HCT116 (cell line): ENCODE measurements around the gene PGD. TPM values are rescaled to one million over a fixed set of nuclear protein-coding genes. Genes with fewer than 3 reads are reported as not detected.

Source experiments
- ATAC-seq: fragments of 200-7000 bp; cut with Tn5 transposase; 2 replicates; pipeline ENCODE4 v1.9.1; 2020; ENCODE audit warnings: mild to moderate bottlenecking, moderate library complexity
- BruUV-seq: library from RNA; stranded (reverse); fragments of 400-500 nt; replicated peaks from 2 replicates; lab custom pipeline; 2021; lab: Mats Ljungman, UMichigan
- CTCF ChIA-PET: fragments of 300-600 bp; sonication (Branson Sonifier 250); formaldehyde crosslinking; loops from one replicate; lab custom pipeline; 2021; ENCODE audit warnings: antibody characterized with exemption; lab: Charles Lee
- POLR2A ChIA-PET: fragments of 300-600, 350-600 bp; sonication (Branson Sonifier 250); formaldehyde crosslinking; loops from one replicate; lab custom pipeline; 2021; ENCODE audit warnings: antibody characterized with exemption; lab: Charles Lee
- RAD21 ChIA-PET, 2 experiments: fragments of 300-600 bp; sonication (Branson Sonifier 250); formaldehyde crosslinking; loops; one replicate each; lab custom pipeline; 2023; ENCODE audit warnings: low total read pairs in 2 of 2; ENCODE audit not compliant: uncharacterized antibody in 2 of 2, unreplicated experiment in 2 of 2, low non-redundant PET in 1 of 2; lab: Charles Lee
- DNase-seq: peaks from one replicate; pipeline ENCODE4 v3.0.0-alpha.2; 2010; ENCODE audit warnings: low read depth, low spot score
- H2AFZ ChIP-seq: fragments of 200-600 bp; shearing (Covaris generic), sonication (generic); 2 replicates; pipeline ENCODE4 v1.6.1; 2017; ENCODE audit warnings: low read depth, mixed run types, mixed read lengths, antibody characterized with exemption, low read length; ENCODE audit not compliant: poor library complexity, severe bottlenecking
- H3K27ac ChIP-seq: 2 replicates; pipeline ENCODE4 v1.5.1; 2012; ENCODE audit warnings: low read depth, low read length
- H3K27me3 ChIP-seq: fragments of 200-600 bp; sonication (generic); 2 replicates; pipeline ENCODE4 v1.6.1; 2016; ENCODE audit warnings: mixed run types, low read length, mixed read lengths; ENCODE audit not compliant: insufficient read depth
- H3K36me3 ChIP-seq, 2 experiments: fragments of 200-500 bp in 1 of 2; fragments of 200-600 bp in 1 of 2; sonication (Bioruptor generic) in 1 of 2; sonication (generic) in 1 of 2; 2 replicates each; pipeline versions ENCODE4 v1.5.1 to v1.6.1; 2014 to 2016; ENCODE audit warnings: low read length in 2 of 2, inconsistent platforms in 1 of 2, mixed read lengths in 1 of 2, mixed run types in 1 of 2; ENCODE audit not compliant: insufficient read depth in 2 of 2, control insufficient read depth in 1 of 2
- H3K4me1 ChIP-seq, 2 experiments: fragments of 200-600 bp in 1 of 2; sonication (generic) in 1 of 2; 2 replicates each; pipeline versions ENCODE4 v1.5.1 to v1.6.1; 2012 to 2017; ENCODE audit warnings: low read length in 2 of 2, inconsistent platforms in 1 of 2, mild to moderate bottlenecking in 1 of 2, mixed read lengths in 1 of 2, mixed run types in 1 of 2, moderate library complexity in 1 of 2; ENCODE audit not compliant: insufficient read depth in 2 of 2, control insufficient read depth in 1 of 2
- H3K4me2 ChIP-seq: fragments of 200-600 bp; sonication (generic); 2 replicates; pipeline ENCODE4 v1.6.1; 2017; ENCODE audit warnings: mixed run types, low read length, mixed read lengths
- H3K4me3 ChIP-seq, 2 experiments: fragments of 200-600 bp in 1 of 2; sonication (generic) in 1 of 2; replicated peaks in 1 of 2; 2 replicates each; pipeline ENCODE4 v1.5.1; 2011 to 2016; ENCODE audit warnings: low read length in 2 of 2, control low read depth in 1 of 2, low read depth in 1 of 2, mild to moderate bottlenecking in 1 of 2, mixed read lengths in 1 of 2, mixed run types in 1 of 2
- H3K79me2 ChIP-seq: fragments of 200-600 bp; sonication (generic); 2 replicates; pipeline ENCODE4 v1.6.1; 2017; ENCODE audit warnings: mild to moderate bottlenecking, mixed run types, low read length, moderate library complexity, mixed read lengths; ENCODE audit not compliant: insufficient read depth
- H3K9ac ChIP-seq: fragments of 200-600 bp; sonication (generic); 2 replicates; pipeline ENCODE4 v1.6.1; 2016; ENCODE audit warnings: low read length, mixed read lengths
- H3K9me2 ChIP-seq: fragments of 200-600 bp; sonication (generic), shearing (Covaris generic); 2 replicates; pipeline ENCODE4 v1.6.1; 2017; ENCODE audit warnings: mixed run types, mild to moderate bottlenecking, moderate library complexity; ENCODE audit not compliant: insufficient read depth
- H3K9me3 ChIP-seq, 2 experiments: fragments of 200-500 bp in 1 of 2; fragments of 200-600 bp in 1 of 2; sonication (Bioruptor generic) in 1 of 2; sonication (generic) in 1 of 2; 2 replicates each; pipeline ENCODE4 v1.6.1; 2014 to 2017; ENCODE audit warnings: low read length in 2 of 2, mixed read lengths in 2 of 2, inconsistent platforms in 1 of 2, low read depth in 1 of 2, mild to moderate bottlenecking in 1 of 2, mixed run types in 1 of 2, moderate library complexity in 1 of 2; ENCODE audit not compliant: control insufficient read depth in 1 of 2, insufficient read depth in 1 of 2
- H4K20me1 ChIP-seq: fragments of 200-600 bp; sonication (generic), shearing (Covaris generic); 2 replicates; pipeline ENCODE4 v1.6.1; 2017; ENCODE audit warnings: mixed run types, mild to moderate bottlenecking, moderate library complexity; ENCODE audit not compliant: insufficient read depth
- CBX3 ChIP-seq: IDR thresholded peaks from 2 replicates; pipeline ENCODE4 v1.6.1; 2012; ENCODE audit warnings: low read depth
- CEBPB ChIP-seq: IDR thresholded peaks from 2 replicates; pipeline ENCODE4 v1.6.1; 2012; ENCODE audit warnings: low read depth
- EGR1 ChIP-seq: IDR thresholded peaks from 2 replicates; pipeline ENCODE4 v1.6.1; 2012; ENCODE audit warnings: low read depth
- ELF1 ChIP-seq: IDR thresholded peaks from 2 replicates; pipeline ENCODE4 v1.6.1; 2012; ENCODE audit warnings: low read depth, borderline replicate concordance
- EZH2 ChIP-seq: fragments of 200-600 bp; sonication (generic); IDR thresholded peaks from 2 replicates; pipeline ENCODE4 v1.6.1; 2017; ENCODE audit warnings: antibody characterized with exemption, mixed run types
- EZH2phosphoT487 ChIP-seq: fragments of 200-600 bp; IDR thresholded peaks from 2 replicates; pipeline ENCODE4 v1.6.1; 2018; ENCODE audit warnings: antibody characterized with exemption, borderline replicate concordance
- FOSL1 ChIP-seq: IDR thresholded peaks from 2 replicates; pipeline ENCODE4 v1.6.1; 2012; ENCODE audit warnings: low read depth
- POLR2A ChIP-seq: IDR thresholded peaks from 2 replicates; pipeline ENCODE4 v1.7.0; 2011; ENCODE audit warnings: borderline replicate concordance; ENCODE audit not compliant: insufficient read depth, insufficient read length; ENCODE audit errors: extremely low read depth
- POLR2AphosphoS5 ChIP-seq: IDR thresholded peaks from 2 replicates; pipeline ENCODE4 v1.6.1; 2011; ENCODE audit warnings: mild to moderate bottlenecking, low read depth, low read length, moderate library complexity
- REST ChIP-seq: IDR thresholded peaks from 2 replicates; pipeline ENCODE4 v1.6.1; 2012; ENCODE audit warnings: low read depth
- SIN3A ChIP-seq: IDR thresholded peaks from 2 replicates; pipeline ENCODE4 v1.6.1; 2012; ENCODE audit warnings: low read depth
- YY1 ChIP-seq: IDR thresholded peaks from 2 replicates; pipeline ENCODE4 v1.6.1; 2011; ENCODE audit warnings: low read length, low read depth, moderate library complexity, mild to moderate bottlenecking; ENCODE audit not compliant: insufficient replicate concordance; ENCODE audit errors: extremely low read depth
- ZBTB33 ChIP-seq: IDR thresholded peaks from 2 replicates; pipeline ENCODE4 v1.6.1; 2011; ENCODE audit warnings: mild to moderate bottlenecking, low read length, moderate library complexity; ENCODE audit not compliant: insufficient replicate concordance; ENCODE audit errors: extremely low read depth
- ZFX ChIP-seq: fragments of 450-650 bp; IDR thresholded peaks from 2 replicates; pipeline ENCODE4 v1.6.1; 2017
- ZNF274 ChIP-seq: fragments of 200-500 bp; sonication (Bioruptor generic); IDR thresholded peaks from 2 replicates; pipeline ENCODE4 v1.6.1; 2014; ENCODE audit warnings: mild to moderate bottlenecking, low read depth, low read length, inconsistent platforms
- intact Hi-C: fragments of 100-400 bp; cut with micrococcal nuclease; formaldehyde crosslinking; loops from 2 replicates; pipeline ENCODE4 v1.10.0; 2022
- total RNA-seq: library from RNA; stranded (reverse); gene quantifications from one replicate; pipeline ENCODE4 v1.2.1, GENCODE V29; 2021; ENCODE audit not compliant: unreplicated experiment
- TF ChIP-seq, protein P1 (sequence below): IDR thresholded peaks from 2 replicates; pipeline ENCODE4 v1.6.1; 2012
- TF ChIP-seq, protein P2 (sequence below): IDR thresholded peaks from 2 replicates; pipeline ENCODE4 v1.6.1; 2012
- TF ChIP-seq, protein P3 (sequence below), 3 experiments: fragments of 200-600 bp in 1 of 3; sonication (generic) in 1 of 3; IDR thresholded peaks in 2 of 3; conservative IDR thresholded peaks in 1 of 3; 2 replicates each; pipeline ENCODE4 v1.5.1; 2012 to 2017; ENCODE audit warnings: low read depth in 2 of 3, low read length in 2 of 3, antibody characterized with exemption in 1 of 3, borderline replicate concordance in 1 of 3, control low read depth in 1 of 3, mild to moderate bottlenecking in 1 of 3, mixed read lengths in 1 of 3, mixed run types in 1 of 3, moderate library complexity in 1 of 3; ENCODE audit not compliant: insufficient read depth in 1 of 3

The PGD gene
- total RNA-seq, 1 experiment from 2014 or later: 144 TPM

DNA sequence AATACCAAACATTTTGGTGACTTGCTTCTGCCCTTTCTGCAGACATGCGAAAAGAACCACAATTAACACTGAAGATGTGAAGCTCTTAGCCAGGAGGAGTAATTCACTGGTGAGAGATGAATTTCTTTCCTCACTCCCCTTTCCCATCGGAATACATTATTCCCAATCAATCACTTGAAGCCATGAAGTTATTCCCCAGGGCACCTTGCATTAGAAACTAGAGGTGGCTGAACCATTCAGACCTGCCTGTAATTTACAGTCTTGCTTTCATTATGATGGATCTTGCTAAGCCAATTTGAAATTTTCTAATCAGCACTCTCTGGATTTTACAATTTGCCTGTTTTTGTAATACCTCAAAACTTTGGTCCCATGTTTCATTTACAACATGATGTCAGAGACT lies 41.4 kb downstream of the PGD start:
- Histone ChIP-seq H3K9me3 (no peaks in the 10 kb centered on the region), H3K9me2 (no peaks in the 10 kb centered on the region), H3K4me3 (no peak overlapping the region), H4K20me1 (no peaks in the 10 kb centered on the region), H3K36me3 (peaks cover 0 to 4% of the 10 kb centered on the region in 2 experiments; a peak in 1 of 4 replicates), H3K4me1 (no peaks in the 10 kb centered on the region), H3K27ac (no peak overlapping the region), H3K4me2 (no peak overlapping the region), H3K9ac (no peak overlapping the region), H3K27me3 (no peaks in the 10 kb centered on the region), H3K79me2 (no peaks in the 10 kb centered on the region), H2AFZ (no peak overlapping the region)
- POLR2A ChIA-PET: no interaction called here
- BruUV-seq: no TSS peak
- RAD21 ChIA-PET: no interaction called here
- intact Hi-C loops: no loop called here
- TF ChIP-seq POLR2A: no peak
- no peak for TF ChIP-seq ELF1
- TF ChIP-seq ZNF274: no peak
- TF ChIP-seq, protein P1, sequence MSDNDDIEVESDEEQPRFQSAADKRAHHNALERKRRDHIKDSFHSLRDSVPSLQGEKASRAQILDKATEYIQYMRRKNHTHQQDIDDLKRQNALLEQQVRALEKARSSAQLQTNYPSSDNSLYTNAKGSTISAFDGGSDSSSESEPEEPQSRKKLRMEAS: no peak
- no peak for TF ChIP-seq EZH2phosphoT487
- no peak for TF ChIP-seq CBX3
- no peak for TF ChIP-seq ZBTB33
- TF ChIP-seq ZFX: no peak
- TF ChIP-seq REST: no peak
- TF ChIP-seq, protein P2, sequence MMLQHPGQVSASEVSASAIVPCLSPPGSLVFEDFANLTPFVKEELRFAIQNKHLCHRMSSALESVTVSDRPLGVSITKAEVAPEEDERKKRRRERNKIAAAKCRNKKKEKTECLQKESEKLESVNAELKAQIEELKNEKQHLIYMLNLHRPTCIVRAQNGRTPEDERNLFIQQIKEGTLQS: no peak
- TF ChIP-seq FOSL1: no peak
- no peak for TF ChIP-seq EZH2
- no peak for TF ChIP-seq EGR1
- TF ChIP-seq, protein P3, sequence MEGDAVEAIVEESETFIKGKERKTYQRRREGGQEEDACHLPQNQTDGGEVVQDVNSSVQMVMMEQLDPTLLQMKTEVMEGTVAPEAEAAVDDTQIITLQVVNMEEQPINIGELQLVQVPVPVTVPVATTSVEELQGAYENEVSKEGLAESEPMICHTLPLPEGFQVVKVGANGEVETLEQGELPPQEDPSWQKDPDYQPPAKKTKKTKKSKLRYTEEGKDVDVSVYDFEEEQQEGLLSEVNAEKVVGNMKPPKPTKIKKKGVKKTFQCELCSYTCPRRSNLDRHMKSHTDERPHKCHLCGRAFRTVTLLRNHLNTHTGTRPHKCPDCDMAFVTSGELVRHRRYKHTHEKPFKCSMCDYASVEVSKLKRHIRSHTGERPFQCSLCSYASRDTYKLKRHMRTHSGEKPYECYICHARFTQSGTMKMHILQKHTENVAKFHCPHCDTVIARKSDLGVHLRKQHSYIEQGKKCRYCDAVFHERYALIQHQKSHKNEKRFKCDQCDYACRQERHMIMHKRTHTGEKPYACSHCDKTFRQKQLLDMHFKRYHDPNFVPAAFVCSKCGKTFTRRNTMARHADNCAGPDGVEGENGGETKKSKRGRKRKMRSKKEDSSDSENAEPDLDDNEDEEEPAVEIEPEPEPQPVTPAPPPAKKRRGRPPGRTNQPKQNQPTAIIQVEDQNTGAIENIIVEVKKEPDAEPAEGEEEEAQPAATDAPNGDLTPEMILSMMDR (IDR thresholded peaks at IDR 0.05 in 2 of 3, conservative IDR thresholded peaks at IDR 0.05 in 1 of 3; ENCODE audit: borderline replicate concordance in 1 of 3, insufficient read depth in 1 of 3, low read depth in 2 of 3, low read length in 2 of 3): no peak
- no peak for TF ChIP-seq POLR2AphosphoS5
- TF ChIP-seq SIN3A: no peak
- TF ChIP-seq YY1: no peak
- no peak for TF ChIP-seq CEBPB
- ATAC-seq (no peak), DNase-seq (no peak)
- CTCF ChIA-PET: interaction anchor here (0.6 kb wide), 1 partner anchor 1206 kb away, joined by 3 read pairs; the partner anchor contains the start of gene H6PD
